HepG2 (cell line): ENCODE measurements around the gene SLC35B2. TPM values are rescaled to one million over a fixed set of nuclear protein-coding genes. Genes with fewer than 3 reads are reported as not detected.

Experiments
- ARNT2 ChIP-seq: sonication (generic); formaldehyde crosslinking; IDR thresholded peaks from 2 replicates; pipeline ENCODE4 v1.8.0; 2022; ENCODE audit warnings: mild to moderate bottlenecking, low read depth, missing genetic modification reagents, moderate library complexity
- ERF ChIP-seq: IDR thresholded peaks from 2 replicates; pipeline ENCODE4 v1.6.1; 2018; ENCODE audit warnings: missing biosample characterization, missing genetic modification reagents
- EZH2 ChIP-seq: conservative IDR thresholded peaks from 2 replicates; pipeline ENCODE4 v1.6.1; 2012; ENCODE audit warnings: mild to moderate bottlenecking, low read depth, low read length, moderate library complexity
- HOXA3 ChIP-seq: sonication (generic); formaldehyde crosslinking; IDR thresholded peaks from 2 replicates; pipeline ENCODE4 v1.5.0; 2020; ENCODE audit warnings: missing genetic modification reagents
- KLF9 ChIP-seq: IDR thresholded peaks from 2 replicates; pipeline ENCODE4 v1.6.1; 2016; ENCODE audit warnings: low read depth
- NKX3-1 ChIP-seq: sonication (generic); formaldehyde crosslinking; IDR thresholded peaks from 2 replicates; pipeline ENCODE4 v1.5.0; 2020; ENCODE audit warnings: missing genetic modification reagents
- PBX2 ChIP-seq: IDR thresholded peaks from 2 replicates; pipeline ENCODE4 v1.6.1; 2016; ENCODE audit warnings: control low read depth
- REL ChIP-seq: sonication (generic); formaldehyde crosslinking; conservative IDR thresholded peaks from 2 replicates; pipeline ENCODE4 v1.8.0; 2022; ENCODE audit warnings: mild to moderate bottlenecking, missing genetic modification reagents, moderate library complexity
- RNF2 ChIP-seq: fragments of 450-650 bp; conservative IDR thresholded peaks from 2 replicates; pipeline ENCODE4 v1.6.1; 2016; ENCODE audit warnings: low read depth
- RNF219 ChIP-seq: sonication (generic); formaldehyde crosslinking; IDR thresholded peaks from 2 replicates; pipeline ENCODE4 v1.5.0; 2020; ENCODE audit warnings: mild to moderate bottlenecking, missing genetic modification reagents
- SP5 ChIP-seq: IDR thresholded peaks from 2 replicates; pipeline ENCODE4 v1.6.1; 2016; ENCODE audit warnings: low read depth, borderline replicate concordance
- ZC3H13 ChIP-seq: sonication (generic); formaldehyde crosslinking; IDR thresholded peaks from 2 replicates; pipeline ENCODE4 v1.8.1; 2023; ENCODE audit warnings: mild to moderate bottlenecking, missing genetic modification reagents, moderate library complexity
- ZNF34 ChIP-seq: sonication (generic); formaldehyde crosslinking; IDR thresholded peaks from 2 replicates; pipeline ENCODE4 v1.4.0; 2020; ENCODE audit warnings: mild to moderate bottlenecking, missing genetic modification reagents, borderline replicate concordance
- ZNF672 ChIP-seq: sonication (generic); formaldehyde crosslinking; IDR thresholded peaks from 2 replicates; pipeline ENCODE4 v1.8.1; 2022; ENCODE audit warnings: missing genetic modification reagents
- ZNF761 ChIP-seq: sonication (generic); formaldehyde crosslinking; conservative IDR thresholded peaks from 2 replicates; pipeline ENCODE4 v1.4.0; 2020; ENCODE audit warnings: mild to moderate bottlenecking, missing genetic modification reagents
- ZNF772 ChIP-seq: sonication (generic); formaldehyde crosslinking; IDR thresholded peaks from 2 replicates; pipeline ENCODE4 v1.5.0; 2020; ENCODE audit warnings: mild to moderate bottlenecking, missing genetic modification reagents
- ZNF776 ChIP-seq: sonication (generic); formaldehyde crosslinking; IDR thresholded peaks from 2 replicates; pipeline ENCODE4 v1.4.0; 2020; ENCODE audit warnings: mild to moderate bottlenecking, missing genetic modification reagents
- ZNF800 ChIP-seq: sonication (generic); formaldehyde crosslinking; IDR thresholded peaks from 2 replicates; pipeline ENCODE4 v1.4.0; 2020; ENCODE audit warnings: missing genetic modification reagents
- ZSCAN20 ChIP-seq: sonication (generic); formaldehyde crosslinking; IDR thresholded peaks from 2 replicates; pipeline ENCODE4 v1.4.0; 2020; ENCODE audit warnings: missing genetic modification reagents, mild to moderate bottlenecking, borderline replicate concordance
- polyA plus RNA-seq, 8 experiments: library from polyadenylated mRNA; depleted of rRNA in 3 of 8; stranded (reverse) in 7 of 8; unstranded in 1 of 8; fragments of >200 nt; fragmentation: Illumina TruSeq in 4 of 8; extraction: Trizol in 4 of 8; gene quantifications; 2 replicates each; pipeline versions ENCODE4 v1.2.1 to v1.2.3, GENCODE V29; 2011 to 2016; ENCODE audit warnings: low read depth in 4 of 8, missing spikeins in 1 of 8, mixed read lengths in 1 of 8; ENCODE audit not compliant: insufficient read depth in 1 of 8
- total RNA-seq, 5 experiments: library from RNA; depleted of rRNA; stranded (reverse); fragments of >200 nt; fragmentation: Illumina TruSeq; extraction: Trizol; gene quantifications; 2 replicates each; pipeline ENCODE4 v1.2.3, GENCODE V29; 2016; ENCODE audit warnings: low read depth in 1 of 5
- TF ChIP-seq, protein P1 (sequence below): sonication (generic); formaldehyde crosslinking; IDR thresholded peaks from 2 replicates; pipeline ENCODE4 v1.4.0; 2020; ENCODE audit warnings: missing genetic modification reagents

The SLC35B2 gene
- total and polyA plus RNA-seq, 2 of the 13 experiments (the other 11 are each of a cell fraction or from before 2014, with no cell fraction given): 61.1 to 148 TPM

- TF ChIP-seq ZSCAN20 (CRISPR knock-in tag) (peak; percentile 43; the same call in 1 of the 2 replicates), SP5 (CRISPR knock-in tag) (no peak), PBX2 (no peak), ZNF772 (CRISPR knock-in tag) (no peak), REL (CRISPR knock-in tag) (peak; percentile 64; the same call in 1 of the 2 replicates), NKX3-1 (CRISPR knock-in tag) (no peak), ZNF672 (CRISPR knock-in tag) (peak; percentile 51; the same call in 1 of the 2 replicates), RNF2 (peak; percentile 70; the same call in 1 of the 2 replicates), RNF219 (CRISPR knock-in tag) (no peak), ZNF776 (CRISPR knock-in tag) (peak; percentile 53; the same call in 1 of the 2 replicates), ZC3H13 (0 out of 2 replicates have a peak, but pooled peaks have one; percentile 39), ZNF761 (CRISPR knock-in tag) (0 out of 2 replicates have a peak, but pooled peaks have one; percentile 26), ZNF34 (CRISPR knock-in tag) (no peak), HOXA3 (peak; percentile 57), ERF (CRISPR knock-in tag) (peak; percentile 35; the same call in 1 of the 2 replicates), ZNF800 (CRISPR knock-in tag) (peak; percentile 90), ARNT2 (CRISPR knock-in tag) (peak; percentile 72; the same call in 1 of the 2 replicates), EZH2 (peak; percentile 73; the same call in 1 of the 2 replicates), KLF9 (CRISPR knock-in tag) (no peak)
- TF ChIP-seq, protein P1, sequence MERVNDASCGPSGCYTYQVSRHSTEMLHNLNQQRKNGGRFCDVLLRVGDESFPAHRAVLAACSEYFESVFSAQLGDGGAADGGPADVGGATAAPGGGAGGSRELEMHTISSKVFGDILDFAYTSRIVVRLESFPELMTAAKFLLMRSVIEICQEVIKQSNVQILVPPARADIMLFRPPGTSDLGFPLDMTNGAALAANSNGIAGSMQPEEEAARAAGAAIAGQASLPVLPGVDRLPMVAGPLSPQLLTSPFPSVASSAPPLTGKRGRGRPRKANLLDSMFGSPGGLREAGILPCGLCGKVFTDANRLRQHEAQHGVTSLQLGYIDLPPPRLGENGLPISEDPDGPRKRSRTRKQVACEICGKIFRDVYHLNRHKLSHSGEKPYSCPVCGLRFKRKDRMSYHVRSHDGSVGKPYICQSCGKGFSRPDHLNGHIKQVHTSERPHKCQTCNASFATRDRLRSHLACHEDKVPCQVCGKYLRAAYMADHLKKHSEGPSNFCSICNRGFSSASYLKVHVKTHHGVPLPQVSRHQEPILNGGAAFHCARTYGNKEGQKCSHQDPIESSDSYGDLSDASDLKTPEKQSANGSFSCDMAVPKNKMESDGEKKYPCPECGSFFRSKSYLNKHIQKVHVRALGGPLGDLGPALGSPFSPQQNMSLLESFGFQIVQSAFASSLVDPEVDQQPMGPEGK (CRISPR knock-in tag): peak; percentile 11; the same call in 1 of the 2 replicates
Observed at GRCh38 chr6:44275749-44276648, 18.7 kb upstream of the SLC35B2 start (continued).
